Neuron (in vitro differentiated cells): ENCODE measurements around the gene SLC1A3.

Experiments used
- H2AFZ ChIP-seq: one replicate; pipeline ENCODE4 v1.6.1; 2013; ENCODE audit warnings: low read depth, mild to moderate bottlenecking, inconsistent platforms, low read length, moderate library complexity
- H3K27me3 ChIP-seq: one replicate; pipeline ENCODE4 v1.6.1; 2013; ENCODE audit warnings: low read length; ENCODE audit not compliant: insufficient read depth
- H3K36me3 ChIP-seq: one replicate; pipeline ENCODE4 v1.6.1; 2013; ENCODE audit warnings: low read length; ENCODE audit not compliant: insufficient read depth
- H3K4me1 ChIP-seq: one replicate; pipeline ENCODE4 v1.6.1; 2013; ENCODE audit warnings: low read length; ENCODE audit not compliant: insufficient read depth
- H3K4me3 ChIP-seq: 2 replicates; pipeline ENCODE4 v1.5.1; 2013; ENCODE audit warnings: mild to moderate bottlenecking, low read length, moderate library complexity
- H3K9me3 ChIP-seq: one replicate; pipeline ENCODE4 v1.6.1; 2013; ENCODE audit warnings: low read length

Gene SLC1A3

DNA sequence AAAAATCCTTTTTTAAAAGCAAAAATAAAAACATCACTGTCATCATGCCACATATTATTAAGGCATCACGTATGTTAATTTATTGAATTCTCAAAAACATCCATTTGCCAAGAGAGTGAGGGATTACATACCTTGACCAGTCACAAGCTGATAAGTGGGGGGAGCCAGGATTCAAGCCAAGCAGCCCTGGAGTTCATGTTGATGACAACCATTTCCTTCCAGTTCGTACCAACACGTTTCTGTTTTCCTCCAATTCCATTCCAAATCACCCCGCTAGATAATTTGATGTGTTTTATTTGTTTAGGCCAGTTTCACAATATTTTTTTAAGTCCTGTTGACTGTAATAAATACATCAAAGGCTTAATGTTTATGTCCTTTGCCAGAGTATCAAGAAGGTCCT, 53.0 kb downstream of the SLC1A3 start:
- peaks cover 2% of the 10 kb centered on the region for H3K9me3 ChIP-seq
- H3K4me3 ChIP-seq, result no peak overlapping the region
- H3K27me3 ChIP-seq, result no peaks in the 10 kb centered on the region
- peaks cover 8% of the 10 kb centered on the region for H3K4me1 ChIP-seq
- H2AFZ ChIP-seq, result no peak overlapping the region
- H3K36me3 ChIP-seq, result peaks cover 2% of the 10 kb centered on the region

DNA sequence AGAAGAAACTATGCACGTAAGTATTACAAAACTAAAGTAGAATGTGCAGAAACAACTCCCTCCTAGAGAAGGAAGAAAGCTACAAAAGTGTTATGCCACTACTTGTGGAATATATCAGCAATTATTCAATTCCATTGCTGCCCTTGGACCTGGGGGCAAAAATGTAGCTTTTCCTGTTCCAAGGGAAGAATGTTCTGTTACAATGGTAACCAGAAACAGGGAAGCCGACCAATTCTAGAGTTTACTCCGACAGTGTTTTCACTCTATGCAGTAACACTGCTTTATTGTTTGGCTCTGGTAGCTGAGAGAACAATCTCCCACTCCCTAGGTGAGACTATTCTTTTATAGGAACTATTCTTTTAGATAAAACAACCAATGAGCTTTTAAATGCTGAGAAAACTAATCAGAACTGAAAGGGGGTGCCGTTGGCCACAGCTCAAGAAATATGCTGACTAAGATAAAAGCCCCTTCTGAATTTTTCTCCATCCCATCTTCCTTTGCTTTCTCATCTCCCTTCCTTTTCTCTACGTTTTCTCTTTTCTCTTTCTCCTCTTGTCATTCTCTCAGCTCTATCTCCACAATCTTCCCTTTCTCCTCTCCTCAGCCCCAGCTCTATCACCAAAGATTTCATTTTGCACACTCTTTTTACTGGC, 54.1 kb downstream of the SLC1A3 start:
- Histone ChIP-seq H3K4me1 (no peaks in the 10 kb centered on the region), H3K27me3 (no peaks in the 10 kb centered on the region), H2AFZ (no peak overlapping the region), H3K36me3 (peaks cover 2% of the 10 kb centered on the region), H3K4me3 (no peak overlapping the region), H3K9me3 (peaks cover 2% of the 10 kb centered on the region)

DNA sequence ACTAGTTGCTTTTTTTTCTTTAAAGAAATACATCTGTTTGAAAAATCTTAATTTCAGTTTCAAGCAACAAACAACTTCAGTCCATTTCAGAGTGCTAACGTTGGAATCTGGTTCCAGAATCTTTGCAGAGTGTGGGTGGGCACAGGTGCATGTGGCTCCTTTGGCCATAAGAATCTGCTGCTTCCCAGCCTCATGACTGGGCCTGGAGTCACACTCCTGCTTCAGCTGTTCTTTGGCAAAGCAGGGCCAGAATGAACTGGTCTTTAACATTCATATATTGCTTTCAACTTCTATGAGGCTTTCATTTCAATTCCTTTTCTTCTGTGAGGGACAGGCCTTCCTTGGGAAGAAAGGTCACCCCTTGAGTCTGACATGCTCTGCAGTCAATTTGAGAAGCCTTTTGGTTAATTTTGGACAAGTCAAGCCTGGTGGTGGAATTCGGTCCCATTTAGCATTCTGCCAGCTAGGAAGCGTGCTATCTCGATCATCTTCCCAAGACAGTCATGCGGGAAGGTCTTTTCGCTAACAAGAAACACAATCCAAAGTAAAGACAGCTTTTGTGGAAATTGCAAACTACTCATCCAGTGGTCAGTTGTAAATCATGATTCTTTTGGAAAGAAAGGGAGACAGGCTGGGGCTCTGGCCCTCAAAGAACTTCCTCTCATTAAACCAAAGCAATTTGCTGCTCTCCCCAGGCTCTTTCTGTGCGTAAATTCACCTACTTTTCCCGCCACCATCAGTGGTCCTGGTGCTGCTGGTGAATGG, 55.2 kb downstream of the SLC1A3 start:
- Histone ChIP-seq H3K27me3 (no peaks in the 10 kb centered on the region), H3K36me3 (peaks cover 2% of the 10 kb centered on the region), H3K4me3 (no peak overlapping the region), H2AFZ (no peak overlapping the region), H3K4me1 (no peaks in the 10 kb centered on the region), H3K9me3 (peaks cover 2% of the 10 kb centered on the region)

DNA sequence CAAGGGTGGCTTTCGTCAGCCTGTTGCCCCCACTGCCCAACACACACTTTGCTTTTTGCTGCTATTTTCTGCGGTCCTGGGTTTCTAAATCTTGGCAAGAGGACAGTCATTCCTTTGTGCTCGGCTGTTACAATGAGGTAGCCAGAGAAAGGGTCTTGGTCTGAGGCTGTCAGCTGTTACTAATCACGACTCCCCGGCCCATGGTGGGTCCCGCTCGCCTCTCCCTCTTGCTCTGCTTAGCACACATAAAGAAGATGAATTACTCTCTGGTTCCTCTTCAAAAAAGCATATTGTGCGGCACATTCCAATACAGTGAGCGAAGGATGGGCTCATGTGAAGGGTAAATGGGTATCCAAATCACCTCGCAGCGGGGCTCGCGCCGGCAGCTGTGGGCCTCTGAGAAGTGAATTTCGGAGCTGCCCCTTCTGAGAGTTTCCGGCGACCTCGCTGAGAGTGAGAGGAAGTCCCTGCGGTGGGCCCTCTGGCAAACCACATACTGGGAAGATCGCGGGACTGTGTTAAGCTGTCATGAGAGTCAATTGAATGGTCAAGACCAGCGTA, 56.0 kb downstream of the SLC1A3 start:
- H2AFZ ChIP-seq, result no peak overlapping the region
- peaks cover 2% of the 10 kb centered on the region for H3K9me3 ChIP-seq
- peaks cover 2% of the 10 kb centered on the region for H3K36me3 ChIP-seq
- H3K4me1 ChIP-seq, result no peaks in the 10 kb centered on the region
- no peaks in the 10 kb centered on the region for H3K27me3 ChIP-seq
- H3K4me3 ChIP-seq, result no peak overlapping the region

DNA sequence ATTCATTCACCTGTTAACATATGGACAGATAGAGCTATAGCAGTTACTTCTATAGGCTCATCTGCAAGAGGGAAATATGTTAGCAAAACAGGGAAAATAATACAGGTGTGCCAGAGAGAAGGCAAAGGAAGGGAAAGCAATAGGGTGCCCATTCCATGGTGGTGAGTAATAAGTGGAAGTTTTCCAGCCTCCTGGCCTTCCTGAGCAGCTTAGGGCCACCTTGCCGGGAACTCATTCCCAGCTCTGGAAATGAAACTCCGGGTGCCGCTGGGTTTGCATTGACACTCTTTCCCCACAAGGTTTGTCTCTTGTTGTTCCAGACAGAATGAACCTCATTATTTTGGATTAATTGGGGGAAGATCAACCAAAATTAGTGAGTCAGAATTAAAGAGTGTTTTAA, 58.4 kb downstream of the SLC1A3 start:
- Histone ChIP-seq H2AFZ (no peak overlapping the region), H3K27me3 (no peaks in the 10 kb centered on the region), H3K4me1 (no peaks in the 10 kb centered on the region), H3K36me3 (peaks cover 2% of the 10 kb centered on the region), H3K9me3 (peaks cover 2% of the 10 kb centered on the region), H3K4me3 (no peak overlapping the region)

DNA sequence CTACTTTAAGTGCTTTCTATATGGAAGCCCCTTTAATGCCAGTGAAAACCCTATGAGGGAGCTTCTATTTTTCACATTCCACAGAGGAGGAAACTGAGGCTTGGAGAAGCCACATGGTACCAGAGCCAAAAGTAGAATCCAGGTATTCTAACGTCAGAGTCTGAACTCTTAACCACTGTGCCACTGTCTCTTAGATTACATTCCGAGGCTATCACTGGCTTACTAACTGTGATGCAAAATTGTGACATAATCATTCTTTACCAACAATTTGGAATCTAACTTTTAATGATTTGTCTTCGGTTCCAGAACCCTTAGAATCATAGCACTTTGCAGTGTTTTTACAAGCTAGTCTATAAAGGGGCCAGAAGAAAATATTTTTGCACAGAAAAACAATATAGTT, 59.2 kb downstream of the SLC1A3 start:
- Histone ChIP-seq H3K36me3 (peaks cover 3% of the 10 kb centered on the region), H3K4me3 (no peak overlapping the region), H3K9me3 (peaks cover 2% of the 10 kb centered on the region), H2AFZ (no peak overlapping the region), H3K27me3 (no peaks in the 10 kb centered on the region), H3K4me1 (no peaks in the 10 kb centered on the region)

DNA sequence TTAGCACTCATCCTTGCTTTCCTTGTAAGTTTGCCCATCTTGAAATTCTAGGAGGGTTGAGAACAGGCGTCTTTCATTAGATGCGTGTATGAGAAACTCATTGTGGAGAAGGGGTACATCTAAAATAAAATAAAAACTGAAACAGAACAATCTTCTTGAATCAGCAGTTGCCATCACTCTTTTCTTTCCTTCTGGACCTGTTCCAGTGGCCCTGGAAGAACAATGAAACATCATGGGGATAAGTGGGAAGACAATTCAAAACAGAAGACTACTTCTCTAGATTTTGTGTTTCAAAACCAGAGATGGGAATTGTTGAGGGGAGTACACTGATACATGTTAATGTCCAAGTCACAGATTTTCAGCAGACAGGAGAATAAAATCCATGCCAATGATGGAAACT, 59.9 kb downstream of the SLC1A3 start:
- peaks cover 2% of the 10 kb centered on the region for H3K9me3 ChIP-seq
- H3K4me1 ChIP-seq, result no peaks in the 10 kb centered on the region
- H3K4me3 ChIP-seq, result no peak overlapping the region
- H2AFZ ChIP-seq, result no peak overlapping the region
- peaks cover 9% of the 10 kb centered on the region for H3K36me3 ChIP-seq
- H3K27me3 ChIP-seq, result no peaks in the 10 kb centered on the region

DNA sequence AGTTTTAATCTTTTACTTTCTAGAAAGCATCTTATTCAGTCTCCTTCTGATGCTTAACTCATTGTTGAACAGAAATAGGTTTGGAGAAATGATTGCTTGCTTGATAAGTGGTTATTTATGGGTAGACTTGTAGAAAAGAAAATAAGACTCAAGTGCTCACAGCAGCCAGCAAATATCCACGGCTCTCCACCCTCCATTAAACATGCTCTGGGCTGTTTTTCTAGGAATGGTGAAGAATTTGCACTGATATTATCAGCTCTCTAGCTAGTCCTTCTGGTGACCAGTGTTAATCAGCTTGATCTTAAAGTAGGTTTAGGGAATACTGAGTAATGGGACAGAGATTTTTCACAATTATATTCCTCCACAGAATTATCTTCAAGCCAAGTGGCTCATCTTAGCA, 60.6 kb downstream of the SLC1A3 start:
- H3K36me3 ChIP-seq, result peaks cover 13% of the 10 kb centered on the region
- no peaks in the 10 kb centered on the region for H3K4me1 ChIP-seq
- H3K27me3 ChIP-seq, result no peaks in the 10 kb centered on the region
- peaks cover 2% of the 10 kb centered on the region for H3K9me3 ChIP-seq
- no peak overlapping the region for H3K4me3 ChIP-seq
- no peak overlapping the region for H2AFZ ChIP-seq

DNA sequence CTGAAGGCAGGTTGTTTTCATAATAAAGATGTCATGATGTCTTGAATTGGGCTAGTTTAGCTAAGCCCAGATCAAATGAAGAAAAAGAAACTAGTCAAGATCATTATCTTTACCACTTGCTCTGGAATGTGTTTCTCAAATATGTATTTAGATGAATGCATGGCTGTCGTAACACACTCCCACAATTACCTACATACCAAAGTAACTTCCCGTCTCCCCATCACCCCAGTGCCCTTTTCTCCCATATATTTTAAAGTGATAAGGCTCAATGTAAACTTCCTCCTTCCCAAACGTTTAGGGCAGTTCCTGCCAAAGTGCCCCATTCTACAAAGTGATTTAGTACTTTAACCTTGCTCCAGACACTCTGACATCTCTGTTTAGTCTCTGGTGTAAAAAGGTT, 61.4 kb downstream of the SLC1A3 start:
- Histone ChIP-seq H3K4me1 (no peaks in the 10 kb centered on the region), H3K9me3 (no peaks in the 10 kb centered on the region), H3K4me3 (no peak overlapping the region), H2AFZ (no peak overlapping the region), H3K36me3 (peaks cover 18% of the 10 kb centered on the region), H3K27me3 (no peaks in the 10 kb centered on the region)

DNA sequence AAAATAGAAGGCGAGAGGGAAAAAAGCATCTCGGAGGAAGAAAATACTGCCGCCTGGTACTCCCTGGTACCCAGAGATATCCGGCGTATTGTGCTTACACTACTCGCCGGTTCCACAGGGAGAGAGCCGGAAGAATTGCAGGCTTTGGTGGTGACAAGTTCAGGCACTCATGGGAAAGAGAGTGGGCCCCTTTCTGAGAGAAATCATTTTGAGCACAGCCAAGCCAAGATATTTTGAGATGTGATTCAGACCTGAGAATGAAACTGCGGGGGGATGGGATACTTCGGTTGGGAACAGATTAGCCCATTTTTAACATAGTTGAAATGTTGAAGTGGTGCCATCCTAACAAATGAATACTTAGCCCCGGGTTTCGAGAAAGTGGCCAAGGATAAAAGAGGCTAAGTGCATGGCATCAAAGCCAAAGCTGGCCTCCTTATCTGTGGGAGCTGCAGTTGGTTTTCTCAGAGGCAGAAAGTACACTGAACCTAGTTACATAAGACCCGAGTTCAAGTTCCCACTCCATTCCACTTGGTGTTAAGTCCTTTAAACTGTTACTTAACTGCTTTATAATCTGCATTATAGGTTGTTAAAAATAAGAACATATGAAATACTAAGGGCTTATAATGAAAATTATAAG, 62.7 kb downstream of the SLC1A3 start:
- H3K4me1 ChIP-seq, result no peaks in the 10 kb centered on the region
- no peak overlapping the region for H3K4me3 ChIP-seq
- no peaks in the 10 kb centered on the region for H3K27me3 ChIP-seq
- peaks cover 30% of the 10 kb centered on the region for H3K36me3 ChIP-seq
- H3K9me3 ChIP-seq, result no peaks in the 10 kb centered on the region
- H2AFZ ChIP-seq, result no peak overlapping the region

DNA sequence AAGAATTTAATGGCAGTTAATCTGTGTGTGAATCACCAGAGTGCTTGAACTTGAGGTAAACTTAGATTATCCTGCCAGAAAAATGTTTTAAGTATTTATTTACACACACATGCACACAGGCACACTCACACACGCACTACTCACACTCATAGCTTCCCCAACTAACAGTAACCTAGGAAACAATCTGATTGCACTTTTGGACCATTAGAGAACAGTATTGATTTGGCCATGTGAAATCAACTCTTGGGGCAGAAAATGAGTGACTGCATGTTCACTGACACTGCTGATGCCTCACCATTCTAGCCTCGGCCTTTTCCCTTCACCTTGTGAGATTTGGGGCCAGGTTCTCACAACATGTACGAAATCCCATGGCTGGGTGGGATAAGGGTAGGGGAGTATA, 64.1 kb downstream of the SLC1A3 start:
- H3K36me3 ChIP-seq, result peaks cover 36% of the 10 kb centered on the region
- no peaks in the 10 kb centered on the region for H3K4me1 ChIP-seq

DNA sequence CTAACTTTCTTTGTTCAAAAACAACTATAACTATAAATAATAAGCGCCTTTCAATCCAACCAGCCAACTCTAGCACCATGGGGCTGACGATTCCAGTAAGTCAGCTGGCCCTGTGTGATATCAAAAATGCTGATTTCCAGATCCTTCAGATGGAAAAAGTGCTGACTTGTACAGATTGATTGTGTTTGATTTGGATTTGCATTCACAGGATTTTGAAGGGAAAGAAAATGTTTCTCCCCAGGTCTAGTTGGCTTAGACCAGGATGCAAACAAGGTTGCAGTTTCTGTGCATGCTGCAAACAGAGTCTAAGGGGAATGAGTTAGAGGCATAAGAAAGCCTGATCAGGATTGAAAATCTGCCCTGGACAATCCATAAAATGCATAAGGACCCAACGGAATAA, 68.9 kb downstream of the SLC1A3 start:
- Histone ChIP-seq H3K4me3 (no peak overlapping the region), H2AFZ (no peak overlapping the region), H3K27me3 (no peaks in the 10 kb centered on the region), H3K9me3 (no peaks in the 10 kb centered on the region), H3K36me3 (peaks cover 61% of the 10 kb centered on the region), H3K4me1 (peaks cover 4% of the 10 kb centered on the region)

More for the DNA sequence above, 64.1 kb downstream of the SLC1A3 start:
- H3K4me3 ChIP-seq, result no peak overlapping the region
- H3K27me3 ChIP-seq, result no peaks in the 10 kb centered on the region
- no peaks in the 10 kb centered on the region for H3K9me3 ChIP-seq
- no peak overlapping the region for H2AFZ ChIP-seq
